GM21576 (cell line): ENCODE data around the gene ELF4.

Source experiments
- ATAC-seq: cut with Tn5 transposase; IDR thresholded peaks from one replicate; pipeline ENCODE4 v1.9.1; 2021; ENCODE audit warnings: mild to moderate bottlenecking, moderate library complexity; ENCODE audit not compliant: unreplicated experiment

The ELF4 gene

GRCh38 chrX:130110379-130111219, at the start of gene ELF4:
TSS of gene ELF4 (minus strand) at chrX:130110497. CDS start at chrX:130081330, 29,167 bp downstream.
- no peak for ATAC-seq

DNA sequence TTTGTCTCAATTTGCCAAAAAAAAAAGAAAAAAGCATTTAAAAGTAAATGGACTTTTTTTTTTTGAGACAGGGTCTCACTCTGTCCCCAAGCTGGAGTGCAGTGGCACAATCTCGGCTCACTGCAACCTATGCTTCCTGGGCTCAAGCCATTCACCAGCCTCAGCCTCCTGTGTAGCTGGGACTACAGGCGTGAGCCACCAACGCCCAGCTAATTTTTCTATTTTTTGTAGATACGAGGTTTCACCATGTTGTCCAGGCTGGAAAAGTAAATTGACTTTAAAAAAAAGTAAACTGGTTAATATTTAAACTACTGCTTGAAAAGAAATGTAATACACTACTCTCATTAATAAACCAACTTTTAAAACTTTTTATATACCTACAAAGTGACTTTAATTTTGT, 49.5 kb upstream of the ELF4 start:
- ATAC-seq = no peak

DNA sequence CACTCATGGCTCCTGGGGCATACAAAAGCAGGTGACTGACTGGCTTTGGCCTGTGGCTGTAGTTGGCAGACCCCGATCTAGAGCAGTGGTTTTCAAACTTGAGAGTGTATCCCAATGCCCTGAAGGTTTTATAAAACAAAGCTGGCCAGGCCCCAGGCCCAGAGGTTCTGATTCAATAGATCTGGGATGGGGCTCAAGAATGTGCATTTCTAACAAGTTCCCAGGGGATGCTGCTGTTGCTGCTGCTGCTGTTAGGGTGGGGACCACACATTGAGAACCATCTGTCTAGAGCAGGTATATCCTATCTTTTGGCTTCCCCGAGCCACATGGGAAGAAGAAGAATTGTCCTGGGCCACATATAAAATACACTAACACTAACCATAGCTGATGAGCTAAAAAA, 48.0 kb upstream of the ELF4 start:
- no peak for ATAC-seq

- ATAC-seq = no peak
These were observed 45.3 kb upstream of the ELF4 start for GRCh38 chrX:130155564-130155963.

DNA sequence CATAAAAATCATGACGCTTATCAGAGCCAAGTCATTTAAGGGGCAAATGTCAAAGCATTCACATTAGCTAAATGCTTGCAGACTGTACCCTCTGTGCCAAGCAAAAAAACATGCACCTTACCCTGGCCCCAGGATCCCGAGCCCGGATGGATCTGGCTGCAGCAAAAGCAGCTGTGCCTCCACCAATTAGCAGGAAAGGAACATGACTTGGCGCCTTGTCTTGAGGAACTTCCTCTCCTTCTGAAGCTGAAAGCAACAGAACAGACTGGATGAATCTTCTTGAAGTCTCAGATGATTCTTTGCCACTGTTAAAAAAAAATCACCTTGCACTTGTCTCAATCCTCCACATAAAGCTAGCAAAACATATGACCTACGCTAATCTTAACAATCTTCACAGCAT, 37.3 kb upstream of the ELF4 start:
- no peak for ATAC-seq

DNA sequence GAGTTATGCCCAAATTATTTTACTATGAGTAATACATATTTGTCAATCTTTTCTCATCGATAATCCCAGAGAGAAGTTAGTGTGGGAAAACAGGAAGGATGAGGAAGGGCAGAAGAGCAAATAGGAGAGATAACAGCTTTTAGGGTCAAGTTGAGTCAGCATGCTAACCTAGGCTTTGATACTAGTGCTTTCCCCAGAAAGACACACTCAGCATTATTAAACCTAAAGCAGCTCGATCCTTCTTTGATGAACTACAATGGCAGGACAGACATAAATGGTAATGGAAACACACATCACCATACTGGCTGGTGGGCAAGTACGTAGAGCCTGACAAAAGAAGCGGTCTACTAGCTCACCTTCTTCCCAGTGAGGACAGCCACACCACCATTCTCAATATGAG, 34.8 kb upstream of the ELF4 start:
- no peak for ATAC-seq

DNA sequence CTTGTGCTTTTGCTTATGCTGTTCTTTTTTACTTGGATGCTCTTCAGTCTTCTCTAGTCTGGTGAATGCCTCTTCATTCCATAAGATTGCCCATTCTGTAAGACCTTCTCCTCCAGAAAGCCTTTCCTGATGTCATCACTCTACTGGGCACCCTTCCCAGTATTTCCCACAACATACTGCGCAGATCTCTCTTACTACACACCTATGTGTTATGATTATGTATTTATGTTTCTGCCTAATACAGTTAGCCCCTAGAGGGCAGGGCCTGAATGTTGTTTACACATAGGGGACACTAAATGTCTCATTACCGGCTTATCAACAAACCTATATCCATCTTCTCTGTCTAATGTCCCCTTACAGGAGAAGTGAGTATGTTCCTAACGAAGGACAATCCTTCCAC, 34.2 kb upstream of the ELF4 start:
- ATAC-seq = no peak

GRCh38 chrX:130139474-130140201, 29.3 kb upstream of the ELF4 start:
- no peak for ATAC-seq

GRCh38 chrX:130136961-130137360, 26.7 kb upstream of the ELF4 start:
- ATAC-seq = no peak

GRCh38 chrX:130136496-130136895, 26.2 kb upstream of the ELF4 start:
- ATAC-seq = no peak

- no peak for ATAC-seq
These were observed 20.7 kb upstream of the ELF4 start for GRCh38 chrX:130130990-130131389.

GRCh38 chrX:130125091-130125874, 15.0 kb upstream of the ELF4 start:
- no peak for ATAC-seq

GRCh38 chrX:130124577-130124976, 14.3 kb upstream of the ELF4 start:
- no peak for ATAC-seq

DNA sequence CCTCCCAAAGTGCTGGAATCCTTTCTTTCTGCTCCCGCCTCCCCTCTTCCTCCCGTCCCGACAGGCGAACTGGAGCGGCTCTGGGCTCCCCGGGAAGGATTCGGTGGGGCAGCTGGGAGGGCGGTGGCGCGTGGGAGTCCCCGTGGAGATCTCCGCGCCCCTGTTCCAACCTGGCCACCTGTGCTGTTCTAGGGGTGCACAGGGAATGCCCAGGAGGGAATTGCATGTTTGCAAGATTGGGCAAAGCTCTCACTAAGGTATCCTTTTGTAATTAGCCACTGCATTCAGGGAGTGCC, 11.2 kb upstream of the ELF4 start:
- ATAC-seq = no peak

GRCh38 chrX:130120746-130121504, 10.6 kb upstream of the ELF4 start:
- ATAC-seq = peak; percentile 58

- peak; percentile 37 for ATAC-seq
These were observed 10.0 kb upstream of the ELF4 start for GRCh38 chrX:130120321-130120731.

DNA sequence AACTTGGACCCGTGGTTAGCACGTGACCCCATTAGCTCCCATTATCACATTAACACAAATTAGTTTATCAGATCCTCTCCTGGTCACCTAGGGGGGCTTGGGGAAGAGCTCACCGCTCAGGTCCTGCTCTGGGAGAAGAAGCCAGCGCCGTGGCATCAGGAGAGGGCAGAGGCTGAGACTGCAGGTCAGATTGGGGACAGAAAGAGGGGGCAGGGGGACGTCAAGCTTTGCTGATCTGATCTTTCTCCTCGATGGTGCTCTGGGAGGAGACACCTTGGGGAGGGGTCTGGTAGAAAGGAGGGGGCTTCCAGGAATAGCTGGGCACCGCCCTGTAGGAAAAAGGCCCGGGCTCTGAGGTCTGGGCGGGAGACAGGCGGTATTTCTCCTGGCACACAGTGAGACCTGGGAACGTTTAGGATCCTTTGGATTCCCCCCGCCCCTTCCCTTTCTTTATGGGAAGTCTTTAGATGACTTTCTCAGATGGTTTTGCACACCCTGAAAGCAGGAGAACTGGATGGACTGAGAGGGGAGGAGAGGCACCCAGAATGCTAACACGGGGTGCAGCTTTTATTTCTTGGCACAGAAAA, 9.1 kb upstream of the ELF4 start:
- ATAC-seq = no peak

DNA sequence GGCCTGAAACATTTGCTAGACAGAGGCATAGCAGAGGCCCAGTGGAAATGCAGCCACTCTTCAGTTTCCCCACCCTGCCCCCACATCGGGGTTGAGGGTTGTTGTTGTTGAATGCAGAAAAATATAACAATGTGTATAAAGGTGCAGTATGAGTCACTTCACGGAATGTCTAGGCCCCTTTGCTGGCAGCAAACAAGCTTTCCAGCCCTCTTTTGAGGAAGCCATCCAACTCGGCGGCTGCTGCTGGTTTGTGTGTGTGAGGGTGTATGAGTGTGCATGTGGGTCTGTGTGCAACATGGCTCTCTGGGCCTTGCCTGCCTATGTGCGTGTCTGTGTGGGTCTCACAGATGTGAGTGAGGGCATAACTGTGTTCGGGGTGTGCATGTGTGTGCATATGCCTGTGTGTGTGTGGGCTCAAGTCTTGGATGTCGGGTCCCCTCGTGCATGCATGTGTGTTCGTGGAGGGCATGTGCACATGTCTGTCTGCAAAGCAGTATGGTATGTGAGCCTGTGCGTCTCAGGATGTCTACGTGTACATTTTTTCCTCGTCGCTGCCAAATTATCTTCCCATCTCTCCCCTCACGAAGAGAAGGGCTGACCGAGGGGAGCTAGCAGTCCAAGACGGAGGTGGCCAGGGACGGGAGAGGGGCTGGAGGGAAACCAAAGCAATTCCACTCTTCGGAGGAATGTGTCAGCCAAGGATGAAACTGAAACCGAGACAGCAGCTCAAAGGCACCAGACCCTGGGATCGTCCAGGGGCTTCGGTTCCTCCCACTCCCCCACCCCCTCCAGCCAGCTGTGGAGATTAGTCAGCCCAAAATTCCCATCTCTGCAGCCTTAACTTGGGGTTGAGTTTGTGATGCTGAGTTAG, 8.4 kb upstream of the ELF4 start:
- ATAC-seq = no peak

GRCh38 chrX:130117166-130117565, 6.9 kb upstream of the ELF4 start:
- ATAC-seq = no peak
